GM19238 (cell line): ENCODE data around the gene BRI3.
"Not testable (repeated sequence)": the region's sequence is repeated elsewhere in the genome, so short reads cannot be mapped to it uniquely, and the experiment has no call there.

Experiments used
- DNase-seq: peaks from one replicate; pipeline ENCODE4 v3.0.0; 2011; ENCODE audit warnings: low spot score; ENCODE audit not compliant: insufficient read length

Gene BRI3

GRCh38 chr7:98309566-98309965 lies 28.1 kb downstream of the BRI3 start:
- no peak for DNase-seq

DNA sequence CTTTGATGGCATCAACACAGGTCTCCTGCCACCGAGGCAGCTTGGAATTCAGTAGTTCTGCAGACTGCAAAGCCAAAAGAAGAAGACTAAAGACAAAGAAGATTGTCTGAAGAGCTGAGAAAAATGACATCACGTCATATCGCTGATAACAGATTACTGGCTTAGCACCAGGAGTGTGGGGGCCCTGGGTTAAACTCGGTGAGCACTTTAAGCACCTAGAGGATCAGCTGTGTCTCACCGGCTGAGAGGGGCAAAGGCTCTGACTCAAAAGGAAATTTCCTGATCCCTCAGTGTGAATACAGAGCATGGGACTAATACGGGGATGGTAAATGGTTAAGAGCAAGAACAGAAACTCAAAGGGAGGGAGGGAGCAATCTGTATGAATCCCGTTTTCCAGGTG lies 30.7 kb downstream of the BRI3 start:
- DNase-seq = no peak

DNA sequence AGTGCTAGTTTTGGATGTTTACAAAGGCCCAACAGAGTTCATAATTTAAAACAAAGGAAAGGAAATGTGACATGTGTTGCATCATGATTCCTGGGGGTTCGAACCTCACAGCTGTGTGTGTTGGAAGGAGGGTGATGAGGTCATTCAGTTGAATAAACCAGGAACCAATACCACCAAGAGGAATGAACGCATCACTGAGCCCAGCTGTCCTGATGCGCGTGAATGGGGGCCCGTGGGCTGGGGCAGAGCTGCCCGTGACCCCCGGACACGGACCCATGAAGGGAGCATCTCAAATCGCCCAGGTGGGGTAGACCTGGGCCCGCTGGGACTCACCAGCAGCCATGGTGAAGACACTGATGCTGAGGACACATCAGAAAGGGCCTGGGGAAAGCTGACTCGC lies 33.0 kb downstream of the BRI3 start:
- no peak for DNase-seq

DNA sequence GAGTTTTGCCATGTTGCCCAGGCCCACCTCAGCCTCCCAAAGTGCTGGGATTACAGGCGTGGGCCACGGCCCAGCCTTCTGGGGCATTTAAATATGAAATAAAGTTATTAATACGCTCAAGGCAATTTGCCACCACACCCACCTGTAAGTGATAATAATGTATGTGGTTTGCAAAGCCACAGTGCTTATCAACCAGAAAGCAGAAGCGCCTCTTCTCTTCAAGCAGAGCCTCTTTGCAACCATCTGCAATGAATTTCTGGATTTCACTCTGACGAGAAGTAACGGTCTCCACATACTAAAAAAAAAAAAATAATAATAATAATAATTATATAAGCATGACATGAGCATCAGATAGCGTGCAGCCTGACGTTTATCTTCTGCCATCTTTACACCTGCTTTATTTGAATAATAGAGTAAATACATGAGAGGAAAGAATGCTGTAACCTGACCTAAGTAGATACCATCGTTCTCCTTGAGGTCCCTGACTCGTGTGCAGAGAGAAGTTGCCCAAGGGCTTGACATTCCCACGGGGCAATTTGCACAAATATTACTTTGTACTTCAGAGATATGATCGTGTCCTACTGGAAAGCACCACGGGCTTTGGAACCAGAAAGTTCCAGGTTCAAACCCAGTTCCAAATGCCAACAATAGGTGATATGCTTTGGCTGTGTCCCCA lies 34.0 kb downstream of the BRI3 start:
- no peak for DNase-seq

- DNase-seq = not testable (repeated sequence)
Observed at GRCh38 chr7:98315994-98316527, 34.6 kb downstream of the BRI3 start.

DNA sequence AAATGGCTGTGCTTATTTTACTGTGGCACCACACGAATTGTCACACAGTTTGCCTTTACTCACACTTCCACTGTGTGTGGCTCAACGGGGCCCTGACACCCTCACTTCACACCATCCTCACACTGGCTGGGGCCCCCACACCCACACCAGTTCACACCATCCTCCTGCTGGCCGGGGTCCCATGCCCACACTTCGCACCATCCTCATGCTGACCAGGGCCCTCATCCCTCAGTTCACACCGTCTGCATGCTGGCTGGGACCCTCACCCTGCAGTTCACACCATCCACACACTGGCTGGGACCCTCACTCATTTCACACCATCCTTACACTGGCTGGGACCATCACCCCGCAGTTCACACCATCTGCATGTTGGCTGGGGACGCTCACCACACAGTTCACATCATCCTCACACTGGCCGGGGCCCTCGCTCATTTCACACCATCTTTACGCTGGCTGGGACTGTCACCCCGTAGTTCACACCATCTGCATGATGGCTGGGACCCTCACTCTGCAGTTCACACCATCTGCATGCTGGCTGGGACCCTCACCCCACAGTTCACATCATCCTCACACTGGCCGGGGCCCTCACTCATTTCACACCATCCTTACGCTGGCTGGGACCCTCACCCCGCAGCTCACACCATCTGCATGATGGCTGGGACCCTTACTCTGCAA lies 36.0 kb downstream of the BRI3 start:
- no peak for DNase-seq

- DNase-seq = no peak
Observed at GRCh38 chr7:98319176-98319575, 37.7 kb downstream of the BRI3 start.

DNA sequence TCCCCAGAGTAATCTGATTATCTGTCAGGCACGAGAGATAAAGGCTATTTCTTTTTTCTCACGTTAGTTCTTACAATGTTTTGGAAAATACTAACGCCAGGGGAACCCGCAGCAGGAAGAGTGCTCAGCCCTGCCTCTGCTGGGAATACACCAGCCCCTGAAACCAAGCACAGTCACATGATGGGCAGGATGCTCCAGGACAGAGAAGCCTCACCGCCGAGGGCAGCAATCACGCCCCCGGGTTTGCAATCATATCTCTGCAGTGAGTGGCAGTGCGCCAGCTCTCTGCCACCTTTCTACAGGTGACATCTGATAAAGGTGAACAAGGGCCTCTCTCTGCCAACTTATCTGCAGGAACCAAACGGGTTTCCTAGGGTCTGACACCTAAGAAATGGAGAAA lies 39.8 kb downstream of the BRI3 start:
- DNase-seq = no peak

- DNase-seq = no peak
Observed at GRCh38 chr7:98322331-98323270, 41.1 kb downstream of the BRI3 start.

- DNase-seq = no peak
Observed at GRCh38 chr7:98323597-98324322, 42.3 kb downstream of the BRI3 start.

DNA sequence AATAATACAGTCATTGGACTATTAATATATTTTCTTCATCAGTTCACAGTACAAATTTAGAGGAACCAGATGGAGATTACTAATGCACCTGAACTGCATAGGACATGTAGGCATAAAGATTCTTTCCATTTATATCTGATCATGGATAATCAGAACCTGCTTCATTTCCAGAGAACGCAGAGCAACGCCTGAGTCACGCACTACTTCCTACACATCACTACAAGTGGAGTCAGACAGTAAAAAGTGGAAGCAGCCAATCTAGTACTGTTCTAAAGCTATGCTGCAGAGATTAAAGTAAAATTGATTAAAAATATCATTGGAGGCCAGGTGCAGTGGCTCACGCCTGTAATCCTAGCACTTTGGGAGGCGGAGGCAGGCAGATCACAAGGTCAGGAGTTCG lies 43.3 kb downstream of the BRI3 start:
- DNase-seq = no peak

- DNase-seq = no peak
Observed at GRCh38 chr7:98329100-98329790, 47.8 kb downstream of the BRI3 start.

- DNase-seq = no peak
Observed at GRCh38 chr7:98329791-98330373, 48.4 kb downstream of the BRI3 start.

DNA sequence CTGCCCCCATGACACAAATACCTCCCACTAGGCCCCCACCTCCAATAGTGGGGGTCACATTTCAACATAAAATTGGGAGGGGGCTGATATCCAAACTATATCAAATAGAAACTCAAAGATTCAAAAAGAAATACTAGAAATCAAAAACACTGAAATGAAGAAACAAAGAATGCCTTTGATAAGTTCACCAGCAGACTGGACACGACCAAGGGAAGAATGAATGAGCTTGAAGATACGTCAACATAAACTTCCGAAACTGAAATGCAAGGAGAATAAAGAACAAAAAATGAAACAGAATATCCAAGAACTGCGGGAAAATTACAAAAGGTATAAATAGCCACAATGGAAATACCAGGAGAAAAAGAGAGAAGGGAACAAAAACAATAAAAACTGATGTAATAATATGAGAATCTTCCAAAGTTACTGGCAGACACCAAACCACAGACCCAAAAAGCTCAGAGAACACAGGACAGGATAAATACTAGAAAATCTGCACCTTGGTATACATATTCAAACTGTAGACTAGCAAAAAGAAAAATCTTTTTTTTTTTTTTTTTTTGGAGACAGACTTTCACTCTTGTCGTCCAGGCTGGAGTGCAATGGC lies 49.5 kb downstream of the BRI3 start:
- DNase-seq = no peak

DNA sequence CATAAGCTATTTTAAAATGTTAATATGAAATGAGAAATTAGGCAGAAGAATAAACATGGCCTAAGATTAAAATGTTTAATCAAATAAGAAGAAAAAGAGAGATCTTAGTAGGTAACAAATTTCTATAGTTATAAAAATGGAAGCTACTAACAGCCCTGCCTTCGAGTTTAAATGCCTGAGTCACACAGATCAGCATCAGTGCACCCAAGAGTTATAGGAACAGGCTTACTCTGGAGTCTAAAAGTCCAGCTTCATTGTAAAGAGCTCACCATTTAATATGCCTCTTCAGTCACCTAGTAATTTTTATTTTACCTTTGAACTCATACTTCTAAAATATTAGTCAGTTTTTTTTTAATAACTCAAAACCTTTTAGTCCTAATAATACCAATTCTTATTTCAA lies 52.6 kb downstream of the BRI3 start:
- DNase-seq = no peak

GRCh38 chr7:98335411-98335977 lies 54.0 kb downstream of the BRI3 start:
- DNase-seq = no peak

DNA sequence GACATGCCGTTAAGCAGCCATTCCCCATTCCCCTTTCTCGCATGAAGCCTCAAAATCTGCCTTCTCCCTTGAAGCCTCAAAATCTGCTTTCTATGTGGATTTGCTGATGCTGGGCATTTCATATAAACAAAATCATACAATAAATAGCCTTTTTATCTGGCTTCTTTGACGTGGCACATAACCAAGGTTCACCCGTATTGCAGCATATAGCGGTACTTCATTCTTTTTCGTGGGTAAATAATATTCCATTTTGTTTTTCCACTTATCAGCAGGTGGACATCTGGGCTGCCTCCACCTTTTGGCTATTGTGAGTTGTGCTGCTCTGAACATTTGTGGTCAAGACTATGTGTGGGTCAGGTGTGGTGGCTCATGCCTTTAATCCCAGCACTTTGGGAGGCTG lies 57.0 kb downstream of the BRI3 start:
- no peak for DNase-seq

GRCh38 chr7:98339043-98339442 lies 57.6 kb downstream of the BRI3 start:
- no peak for DNase-seq

DNA sequence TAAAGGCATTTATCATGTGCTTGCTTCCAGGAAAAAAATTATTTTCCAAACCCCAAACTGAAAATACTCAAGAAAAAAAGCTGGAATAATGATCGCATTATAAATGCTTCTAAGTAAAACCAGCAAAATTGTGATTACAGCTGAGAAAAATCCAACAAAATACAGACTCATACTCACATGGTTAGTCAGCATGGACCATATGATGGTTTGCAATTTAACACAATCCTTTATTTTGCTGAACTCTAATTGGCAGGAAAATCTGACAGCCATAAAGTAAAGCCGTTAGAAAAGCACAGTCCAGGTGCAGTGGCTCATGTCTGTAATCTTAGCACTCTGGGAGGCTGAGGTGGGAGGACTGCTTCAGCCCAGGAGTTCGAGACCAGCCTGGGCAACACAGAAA lies 59.6 kb downstream of the BRI3 start:
- DNase-seq = no peak
